ENCODE results near the gene TGOLN2.
A peak's percentile ranks its signal among the peaks of the same experiment; 100 is the strongest.

The TGOLN2 gene

GRCh38 chr2:85354286-85355072, 26.7 kb upstream of the TGOLN2 start, which contains the start of the genes ELMOD3 and RETSAT:
Gene ELMOD3, plus strand, starts transcription at chr2:85354769. Its CDS starts 2,430 bp downstream, at chr2:85357199.
Gene RETSAT, minus strand, starts transcription at chr2:85354528. Its CDS starts 21 bp downstream, at chr2:85354507.
- Histone ChIP-seq H3K4ac (ENCODE audit: low read length) (no peak within 1 kb of the TSS), H2BK12ac (ENCODE audit: low read length) (no peak within 1 kb of the TSS), H3K4me2 (ENCODE audit: insufficient read depth, low read length, poor library complexity, severe bottlenecking) (peak within 1 kb of the TSS; percentile 71), H3K18ac (ENCODE audit: low read length) (peak within 1 kb of the TSS; percentile 90), H3K9me3 (replicated peaks in 1 of 2; ENCODE audit: control insufficient read depth in 2 of 2, insufficient read depth in 1 of 2, low read depth in 1 of 2, low read length in 2 of 2) (no peaks in the 10 kb centered on the region), H3K14ac (ENCODE audit: low read length) (no peak within 1 kb of the TSS), H3K27me3 (ENCODE audit: control insufficient read depth in 3 of 3, insufficient read depth in 3 of 3, low read depth in 1 of 3, low read length in 3 of 3) (no peaks in the 10 kb centered on the region), H4K8ac (ENCODE audit: low read depth, low read length) (no peak within 1 kb of the TSS), H2AFZ (ENCODE audit: low read length) (peak within 1 kb of the TSS; percentile 97), H2BK15ac (ENCODE audit: low read length) (peak within 1 kb of the TSS; percentile 5), H3K23ac (ENCODE audit: low read depth, low read length, poor library complexity) (no peak within 1 kb of the TSS), H3K27ac (replicated peaks; ENCODE audit: low read length) (no peak within 1 kb of the TSS), H3K4me1 (ENCODE audit: control insufficient read depth in 2 of 2, insufficient read depth in 1 of 2, low read depth in 1 of 2, low read length in 2 of 2) (peaks cover 4 to 7% of the 10 kb centered on the region in 2 donors), H2BK120ac (ENCODE audit: low read depth, low read length) (no peak within 1 kb of the TSS), H2AK5ac (ENCODE audit: low read depth, low read length) (no peak within 1 kb of the TSS), H3K36me3 (replicated peaks in 1 of 2; ENCODE audit: control insufficient read depth in 2 of 2, insufficient read depth in 2 of 2, low read length in 2 of 2) (peaks cover 17 to 54% of the 10 kb centered on the region in 2 donors), H3K9ac (ENCODE audit: low read depth, low read length, poor library complexity) (peak within 1 kb of the TSS; percentile 90), H3K4me3 (ENCODE audit: low read length in 2 of 2) (peak within 1 kb of the TSS; percentile 82 to 93), H3K79me1 (ENCODE audit: low read depth, low read length) (no peaks in the 10 kb centered on the region), H4K91ac (ENCODE audit: low read depth, low read length, poor library complexity) (no peak within 1 kb of the TSS), H2BK5ac (ENCODE audit: low read length) (peak within 1 kb of the TSS; percentile 16)
- no CpG with 5 or more reads among the region's 42 CpGs for WGBS, 2 donors (ENCODE audit: extremely low coverage in 2 of 2, insufficient read length in 2 of 2, insufficient replicate concordance in 1 of 2)
- peak; percentile 99 for DNase-seq (ENCODE audit: low spot score)

- DNase-seq (ENCODE audit: low spot score): peak; percentile 3
- peaks cover 4 to 7% of the 10 kb centered on the region in 2 donors for H3K4me1 ChIP-seq (ENCODE audit: control insufficient read depth in 2 of 2, insufficient read depth in 1 of 2, low read depth in 1 of 2, low read length in 2 of 2)
- H3K9me3 ChIP-seq (replicated peaks in 1 of 2; ENCODE audit: control insufficient read depth in 2 of 2, insufficient read depth in 1 of 2, low read depth in 1 of 2, low read length in 2 of 2): no peaks in the 10 kb centered on the region
- peak overlapping the region; percentile 97 for H2AFZ ChIP-seq (ENCODE audit: low read length)
- WGBS, 2 donors (ENCODE audit: extremely low coverage in 2 of 2, insufficient read length in 2 of 2, insufficient replicate concordance in 1 of 2): no CpG with 5 or more reads among the region's 16 CpGs
- H2BK15ac ChIP-seq (ENCODE audit: low read length): peak overlapping the region; percentile 5
- peaks cover 20 to 57% of the 10 kb centered on the region in 2 donors for H3K36me3 ChIP-seq (replicated peaks in 1 of 2; ENCODE audit: control insufficient read depth in 2 of 2, insufficient read depth in 2 of 2, low read length in 2 of 2)
- no peak overlapping the region for H3K23ac ChIP-seq (ENCODE audit: low read depth, low read length, poor library complexity)
- H4K91ac ChIP-seq (ENCODE audit: low read depth, low read length, poor library complexity): no peak overlapping the region
- H3K4ac ChIP-seq (ENCODE audit: low read length): no peak overlapping the region
- H3K9ac ChIP-seq (ENCODE audit: low read depth, low read length, poor library complexity): peak overlapping the region; percentile 53
- H2BK12ac ChIP-seq (ENCODE audit: low read length): no peak overlapping the region
- no peak overlapping the region for H3K27ac ChIP-seq (replicated peaks; ENCODE audit: low read length)
- H3K4me3 ChIP-seq (ENCODE audit: low read length in 2 of 2): peak overlapping the region; percentile 79 to 93
- no peak overlapping the region for H3K14ac ChIP-seq (ENCODE audit: low read length)
- H2AK5ac ChIP-seq (ENCODE audit: low read depth, low read length): no peak overlapping the region
- no peak overlapping the region for H4K8ac ChIP-seq (ENCODE audit: low read depth, low read length)
- no peaks in the 10 kb centered on the region for H3K79me1 ChIP-seq (ENCODE audit: low read depth, low read length)
- H3K27me3 ChIP-seq (ENCODE audit: control insufficient read depth in 3 of 3, insufficient read depth in 3 of 3, low read depth in 1 of 3, low read length in 3 of 3): no peaks in the 10 kb centered on the region
- H2BK5ac ChIP-seq (ENCODE audit: low read length): no peak overlapping the region
- H2BK120ac ChIP-seq (ENCODE audit: low read depth, low read length): no peak overlapping the region
- peak overlapping the region; percentile 71 for H3K4me2 ChIP-seq (ENCODE audit: insufficient read depth, low read length, poor library complexity, severe bottlenecking)
- peak overlapping the region; percentile 31 for H3K18ac ChIP-seq (ENCODE audit: low read length)
Measured at GRCh38 chr2:85353876-85354285, 26.1 kb upstream of the TGOLN2 start.

- WGBS, 2 donors (ENCODE audit: extremely low coverage in 2 of 2, insufficient read length in 2 of 2, insufficient replicate concordance in 1 of 2): no CpG with 5 or more reads among the region's 3 CpGs
Measured at GRCh38 chr2:85347599-85347998, 19.8 kb upstream of the TGOLN2 start.

GRCh38 chr2:85344356-85344954, 16.7 kb upstream of the TGOLN2 start:
- no peak overlapping the region for H3K27ac ChIP-seq (replicated peaks; ENCODE audit: low read length)
- H3K27me3 ChIP-seq (ENCODE audit: control insufficient read depth in 3 of 3, insufficient read depth in 3 of 3, low read depth in 1 of 3, low read length in 3 of 3): no peaks in the 10 kb centered on the region
- H2BK15ac ChIP-seq (ENCODE audit: low read length): no peak overlapping the region
- no peak overlapping the region for H4K8ac ChIP-seq (ENCODE audit: low read depth, low read length)
- no peaks in the 10 kb centered on the region for H3K4me1 ChIP-seq (ENCODE audit: control insufficient read depth in 2 of 2, insufficient read depth in 1 of 2, low read depth in 1 of 2, low read length in 2 of 2)
- H2BK12ac ChIP-seq (ENCODE audit: low read length): no peak overlapping the region
- H3K14ac ChIP-seq (ENCODE audit: low read length): no peak overlapping the region
- no peak overlapping the region for H3K4ac ChIP-seq (ENCODE audit: low read length)
- peak overlapping the region; percentile 53 for H2BK5ac ChIP-seq (ENCODE audit: low read length)
- no peak overlapping the region for H3K9ac ChIP-seq (ENCODE audit: low read depth, low read length, poor library complexity)
- no peak overlapping the region for H2AFZ ChIP-seq (ENCODE audit: low read length)
- no peak overlapping the region for H2BK120ac ChIP-seq (ENCODE audit: low read depth, low read length)
- no peak overlapping the region for H4K91ac ChIP-seq (ENCODE audit: low read depth, low read length, poor library complexity)
- no CpG with 5 or more reads among the region's 14 CpGs for WGBS, 2 donors (ENCODE audit: extremely low coverage in 2 of 2, insufficient read length in 2 of 2, insufficient replicate concordance in 1 of 2)
- H3K36me3 ChIP-seq (replicated peaks in 1 of 2; ENCODE audit: control insufficient read depth in 2 of 2, insufficient read depth in 2 of 2, low read length in 2 of 2): peaks cover 8 to 40% of the 10 kb centered on the region in 2 donors
- H3K4me3 ChIP-seq (ENCODE audit: low read length in 2 of 2): no peak overlapping the region
- no peaks in the 10 kb centered on the region for H3K9me3 ChIP-seq (replicated peaks in 1 of 2; ENCODE audit: control insufficient read depth in 2 of 2, insufficient read depth in 1 of 2, low read depth in 1 of 2, low read length in 2 of 2)
- no peaks in the 10 kb centered on the region for H3K79me1 ChIP-seq (ENCODE audit: low read depth, low read length)
- H2AK5ac ChIP-seq (ENCODE audit: low read depth, low read length): no peak overlapping the region
- H3K18ac ChIP-seq (ENCODE audit: low read length): no peak overlapping the region
- H3K4me2 ChIP-seq (ENCODE audit: insufficient read depth, low read length, poor library complexity, severe bottlenecking): no peak overlapping the region
- DNase-seq (ENCODE audit: low spot score): no peak
- H3K23ac ChIP-seq (ENCODE audit: low read depth, low read length, poor library complexity): no peak overlapping the region

More at GRCh38 chr2:85347599-85347998, 19.8 kb upstream of the TGOLN2 start:
- H3K4me3 ChIP-seq (ENCODE audit: low read length in 2 of 2): no peak overlapping the region
- H2AFZ ChIP-seq (ENCODE audit: low read length): no peak overlapping the region
- H4K8ac ChIP-seq (ENCODE audit: low read depth, low read length): no peak overlapping the region
- no peak overlapping the region for H2BK12ac ChIP-seq (ENCODE audit: low read length)
- H3K27me3 ChIP-seq (ENCODE audit: control insufficient read depth in 3 of 3, insufficient read depth in 3 of 3, low read depth in 1 of 3, low read length in 3 of 3): no peaks in the 10 kb centered on the region
- H3K79me1 ChIP-seq (ENCODE audit: low read depth, low read length): no peaks in the 10 kb centered on the region
- no peak overlapping the region for H3K23ac ChIP-seq (ENCODE audit: low read depth, low read length, poor library complexity)
- peaks cover 18 to 62% of the 10 kb centered on the region in 2 donors for H3K36me3 ChIP-seq (replicated peaks in 1 of 2; ENCODE audit: control insufficient read depth in 2 of 2, insufficient read depth in 2 of 2, low read length in 2 of 2)
- DNase-seq (ENCODE audit: low spot score): no peak
- no peaks in the 10 kb centered on the region for H3K4me1 ChIP-seq (ENCODE audit: control insufficient read depth in 2 of 2, insufficient read depth in 1 of 2, low read depth in 1 of 2, low read length in 2 of 2)
- no peak overlapping the region for H3K9ac ChIP-seq (ENCODE audit: low read depth, low read length, poor library complexity)
- no peak overlapping the region for H2AK5ac ChIP-seq (ENCODE audit: low read depth, low read length)
- no peak overlapping the region for H3K14ac ChIP-seq (ENCODE audit: low read length)
- no peak overlapping the region for H3K4ac ChIP-seq (ENCODE audit: low read length)
- H3K18ac ChIP-seq (ENCODE audit: low read length): no peak overlapping the region
- no peak overlapping the region for H3K4me2 ChIP-seq (ENCODE audit: insufficient read depth, low read length, poor library complexity, severe bottlenecking)
- no peak overlapping the region for H2BK15ac ChIP-seq (ENCODE audit: low read length)
- H3K9me3 ChIP-seq (replicated peaks in 1 of 2; ENCODE audit: control insufficient read depth in 2 of 2, insufficient read depth in 1 of 2, low read depth in 1 of 2, low read length in 2 of 2): no peaks in the 10 kb centered on the region
- H2BK5ac ChIP-seq (ENCODE audit: low read length): no peak overlapping the region
- H3K27ac ChIP-seq (replicated peaks; ENCODE audit: low read length): no peak overlapping the region
- H4K91ac ChIP-seq (ENCODE audit: low read depth, low read length, poor library complexity): no peak overlapping the region
- H2BK120ac ChIP-seq (ENCODE audit: low read depth, low read length): no peak overlapping the region
